NCI-H2107 treated with DMSO at 0.1 percent for 48 hours (cell line): ENCODE measurements around the gene AKAP13.

Experiments
- DNase-seq: peaks from one replicate; lab custom pipeline; 2025; ENCODE audit not compliant: unreplicated experiment; lab: John Stamatoyannopoulos, UW

AKAP13 gene

GRCh38 chr15:85750319-85751290, 370.2 kb downstream of the AKAP13 start:
- no peak for DNase-seq

- DNase-seq: no peak
Observed at GRCh38 chr15:85751291-85752123, 371.1 kb downstream of the AKAP13 start.

GRCh38 chr15:85752124-85752475, 371.7 kb downstream of the AKAP13 start:
- no peak for DNase-seq

- no peak for DNase-seq
Observed at GRCh38 chr15:85752491-85752961, 372.1 kb downstream of the AKAP13 start.

- DNase-seq: no peak
Observed at GRCh38 chr15:85753261-85753660, 372.9 kb downstream of the AKAP13 start.

- no peak for DNase-seq
Observed at GRCh38 chr15:85753791-85754452, 373.5 kb downstream of the AKAP13 start.

- no peak for DNase-seq
Observed at GRCh38 chr15:85754989-85755388, 374.6 kb downstream of the AKAP13 start.

GRCh38 chr15:85755471-85755870, 375.1 kb downstream of the AKAP13 start:
- DNase-seq: no peak

- no peak for DNase-seq
Observed at GRCh38 chr15:85755942-85756341, 375.5 kb downstream of the AKAP13 start.

- DNase-seq: no peak
Observed at GRCh38 chr15:85756411-85757072, 376.1 kb downstream of the AKAP13 start.

- no peak for DNase-seq
Observed at GRCh38 chr15:85757073-85757938, 376.9 kb downstream of the AKAP13 start.

GRCh38 chr15:85757939-85758654, 377.7 kb downstream of the AKAP13 start:
- DNase-seq: no peak

GRCh38 chr15:85758655-85758978, 378.2 kb downstream of the AKAP13 start:
- no peak for DNase-seq

- no peak for DNase-seq
Observed at GRCh38 chr15:85759376-85759775, 379.0 kb downstream of the AKAP13 start.

GRCh38 chr15:85760049-85760448, 379.6 kb downstream of the AKAP13 start:
- DNase-seq: no peak

GRCh38 chr15:85760531-85761371, 380.3 kb downstream of the AKAP13 start:
- peak; percentile 17 for DNase-seq

- no peak for DNase-seq
Observed at GRCh38 chr15:85761635-85762034, 381.2 kb downstream of the AKAP13 start.

- DNase-seq: no peak
Observed at GRCh38 chr15:85762039-85762755, 381.8 kb downstream of the AKAP13 start.
